Measurements from ENCODE around the gene GDF3.
"Not testable (repeated sequence)": the region's sequence is repeated elsewhere in the genome, so short reads cannot be mapped to it uniquely, and the experiment has no call there.

Gene GDF3

GRCh38 chr12:7650091-7650490 is 45.5 kb downstream of the GDF3 start:
- no peaks in the 10 kb centered on the region for H3K4me1 ChIP-seq (ENCODE audit: control insufficient read depth, insufficient read depth, low read length)
- no peaks in the 10 kb centered on the region for H3K27me3 ChIP-seq (ENCODE audit: control insufficient read depth, insufficient read depth, low read length)
- H3K36me3 ChIP-seq (ENCODE audit: control insufficient read depth, insufficient read depth, low read length), result no peaks in the 10 kb centered on the region
- no peak overlapping the region for H3K4me3 ChIP-seq (ENCODE audit: low read length)
- H3K27ac ChIP-seq (ENCODE audit: low read depth, low read length), result no peak overlapping the region
- no peak overlapping the region for H3K9ac ChIP-seq (ENCODE audit: low read length)

DNA sequence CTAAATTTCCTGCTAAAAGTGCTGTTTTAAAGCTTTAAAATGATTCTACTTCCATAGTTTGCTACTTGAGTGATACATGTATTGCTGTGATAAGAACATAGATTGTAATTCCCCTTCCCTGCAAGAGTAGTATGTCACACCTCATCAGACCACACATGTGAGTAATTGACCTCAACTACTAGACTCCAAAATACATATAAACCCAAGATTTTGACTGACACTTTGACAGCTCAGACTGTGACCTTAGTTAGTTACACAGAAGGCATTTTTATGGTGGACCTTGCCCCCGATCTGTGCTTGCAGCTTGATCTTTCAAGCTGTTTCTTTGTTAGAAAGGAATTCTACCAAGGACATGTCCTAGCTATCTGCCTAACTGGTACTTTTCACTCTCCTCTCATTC is 48.5 kb downstream of the GDF3 start:
- H3K36me3 ChIP-seq (ENCODE audit: control insufficient read depth, insufficient read depth, low read length), result no peaks in the 10 kb centered on the region
- H3K4me3 ChIP-seq (ENCODE audit: low read length), result no peak overlapping the region
- H3K27ac ChIP-seq (ENCODE audit: low read depth, low read length), result no peak overlapping the region
- H3K9ac ChIP-seq (ENCODE audit: low read length), result no peak overlapping the region
- no peaks in the 10 kb centered on the region for H3K27me3 ChIP-seq (ENCODE audit: control insufficient read depth, insufficient read depth, low read length)
- no peaks in the 10 kb centered on the region for H3K4me1 ChIP-seq (ENCODE audit: control insufficient read depth, insufficient read depth, low read length)

DNA sequence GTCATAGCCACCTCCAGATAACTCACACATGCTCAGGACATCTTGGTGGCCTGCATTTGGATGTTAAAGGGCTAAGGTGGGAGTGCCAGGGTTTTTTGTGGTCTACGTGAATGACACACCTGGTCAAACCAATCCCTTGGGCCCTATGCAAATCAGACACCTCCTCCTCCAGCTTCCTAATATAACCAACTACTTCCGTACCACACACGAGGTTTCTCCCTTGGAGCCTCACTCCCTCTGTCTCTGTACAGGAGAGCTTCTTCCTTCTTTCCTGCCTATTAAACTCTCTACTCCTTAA is 49.4 kb downstream of the GDF3 start:
- H3K36me3 ChIP-seq (ENCODE audit: control insufficient read depth, insufficient read depth, low read length), result no peaks in the 10 kb centered on the region
- H3K9ac ChIP-seq (ENCODE audit: low read length), result no peak overlapping the region
- no peak overlapping the region for H3K27ac ChIP-seq (ENCODE audit: low read depth, low read length)
- no peaks in the 10 kb centered on the region for H3K27me3 ChIP-seq (ENCODE audit: control insufficient read depth, insufficient read depth, low read length)
- no peaks in the 10 kb centered on the region for H3K4me1 ChIP-seq (ENCODE audit: control insufficient read depth, insufficient read depth, low read length)
- H3K4me3 ChIP-seq (ENCODE audit: low read length), result no peak overlapping the region

- Histone ChIP-seq H3K9ac (ENCODE audit: low read length) (no peak overlapping the region), H3K4me1 (ENCODE audit: control insufficient read depth, insufficient read depth, low read length) (no peaks in the 10 kb centered on the region), H3K4me3 (ENCODE audit: low read length) (no peak overlapping the region), H3K27ac (ENCODE audit: low read depth, low read length) (no peak overlapping the region), H3K36me3 (ENCODE audit: control insufficient read depth, insufficient read depth, low read length) (no peaks in the 10 kb centered on the region), H3K27me3 (ENCODE audit: control insufficient read depth, insufficient read depth, low read length) (no peaks in the 10 kb centered on the region)
Observed at GRCh38 chr12:7645395-7646177, 50.0 kb downstream of the GDF3 start.

- Histone ChIP-seq H3K36me3 (ENCODE audit: control insufficient read depth, insufficient read depth, low read length) (no peaks in the 10 kb centered on the region), H3K27ac (ENCODE audit: low read depth, low read length) (no peak overlapping the region), H3K27me3 (ENCODE audit: control insufficient read depth, insufficient read depth, low read length) (no peaks in the 10 kb centered on the region), H3K4me3 (ENCODE audit: low read length) (no peak overlapping the region), H3K9ac (ENCODE audit: low read length) (no peak overlapping the region), H3K4me1 (ENCODE audit: control insufficient read depth, insufficient read depth, low read length) (no peaks in the 10 kb centered on the region)
Observed at GRCh38 chr12:7642876-7643309, 52.7 kb downstream of the GDF3 start.

DNA sequence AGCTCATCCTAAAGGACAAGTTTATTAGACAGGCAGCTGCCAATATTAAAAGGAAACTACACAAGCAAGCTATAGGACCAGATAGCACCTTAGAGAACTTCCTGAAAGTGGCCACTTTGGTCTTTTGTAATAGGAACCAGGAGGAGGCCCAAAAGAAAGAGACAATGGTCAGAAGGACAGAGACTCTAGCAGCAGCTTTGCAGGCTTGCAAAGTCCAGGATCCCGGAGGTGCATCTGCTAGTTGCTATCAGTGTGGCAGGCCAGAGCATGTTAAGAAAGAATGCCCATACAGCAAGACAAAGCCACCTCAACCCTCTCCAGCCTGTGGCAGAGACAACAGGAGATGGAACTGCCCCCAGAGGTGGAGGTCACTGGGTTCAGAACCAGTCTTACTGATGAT is 53.3 kb downstream of the GDF3 start:
- no peak overlapping the region for H3K27ac ChIP-seq (ENCODE audit: low read depth, low read length)
- H3K4me3 ChIP-seq (ENCODE audit: low read length), result no peak overlapping the region
- H3K4me1 ChIP-seq (ENCODE audit: control insufficient read depth, insufficient read depth, low read length), result no peaks in the 10 kb centered on the region
- no peaks in the 10 kb centered on the region for H3K36me3 ChIP-seq (ENCODE audit: control insufficient read depth, insufficient read depth, low read length)
- no peaks in the 10 kb centered on the region for H3K27me3 ChIP-seq (ENCODE audit: control insufficient read depth, insufficient read depth, low read length)
- no peak overlapping the region for H3K9ac ChIP-seq (ENCODE audit: low read length)

DNA sequence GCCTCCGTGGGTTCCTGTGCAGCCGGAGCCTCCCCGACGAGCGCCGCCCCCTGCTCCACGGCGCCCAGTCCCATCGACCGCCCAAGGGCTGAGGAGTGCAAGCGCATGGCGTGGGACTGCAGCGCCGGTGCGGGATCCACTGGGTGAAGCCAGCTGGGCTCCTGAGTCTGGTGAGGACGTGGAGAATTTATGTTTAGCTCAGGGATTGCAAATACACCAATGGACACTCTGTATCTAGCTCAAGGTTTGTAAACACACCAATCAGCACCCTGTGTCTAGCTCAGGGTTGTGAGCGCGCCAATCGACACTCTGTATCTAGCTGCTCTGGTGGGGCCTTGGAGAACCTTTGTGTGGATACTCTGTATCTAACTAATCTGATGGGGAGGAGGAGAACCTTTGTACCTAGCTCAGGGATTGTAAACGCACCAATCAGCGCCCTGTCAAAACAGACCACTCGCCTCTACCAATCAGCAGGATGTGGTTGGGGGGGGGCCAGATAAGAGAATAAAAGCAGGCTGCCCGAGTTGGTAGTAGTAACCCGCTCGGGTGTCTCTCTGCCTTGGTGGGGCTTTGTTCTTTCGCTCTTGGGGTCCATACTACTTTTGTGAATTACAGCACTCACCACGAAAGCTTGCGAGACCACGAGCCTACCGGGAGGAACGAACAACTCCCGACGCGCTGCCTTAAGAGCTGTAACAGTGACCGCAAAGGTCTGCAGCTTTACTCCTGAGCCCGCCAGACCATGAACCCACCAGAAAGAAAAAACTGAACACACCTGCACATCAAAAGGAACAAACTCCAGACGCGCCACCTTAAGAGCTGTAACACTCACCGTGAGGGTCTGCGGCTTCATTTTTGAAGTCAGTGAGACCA is 55.2 kb downstream of the GDF3 start:
- H3K27ac ChIP-seq (ENCODE audit: low read depth, low read length); H3K4me3 ChIP-seq (ENCODE audit: low read length); H3K9ac ChIP-seq (ENCODE audit: low read length); H3K4me1 ChIP-seq (ENCODE audit: control insufficient read depth, insufficient read depth, low read length); H3K36me3 ChIP-seq (ENCODE audit: control insufficient read depth, insufficient read depth, low read length); H3K27me3 ChIP-seq (ENCODE audit: control insufficient read depth, insufficient read depth, low read length): not testable (repeated sequence)
